PC-9 (cell line): ENCODE measurements around the gene DZIP3. TPM values are rescaled to one million over a fixed set of nuclear protein-coding genes. Genes with fewer than 3 reads are reported as not detected.

Source experiments
- BruUV-seq: library from RNA; stranded (reverse); fragments of 400-500 nt; replicated peaks from 2 replicates; lab custom pipeline; 2021; lab: Mats Ljungman, UMichigan
- CTCF ChIA-PET: fragments of 300-600 bp; sonication (Branson Sonifier 250); formaldehyde crosslinking; loops from one replicate; lab custom pipeline; 2022; ENCODE audit warnings: antibody characterized with exemption; lab: Charles Lee
- POLR2A ChIA-PET: fragments of 300-600 bp; sonication (Branson Sonifier 250); formaldehyde crosslinking; loops from one replicate; lab custom pipeline; 2022; ENCODE audit warnings: antibody characterized with exemption; ENCODE audit not compliant: unreplicated experiment; lab: Charles Lee
- DNase-seq, 2 experiments: peaks; one replicate each; pipeline versions ENCODE4 v3.0.0 to v3.0.0-alpha.2; 2015 to 2022; ENCODE audit warnings: mixed read lengths in 1 of 2
- H2AFZ ChIP-seq: fragments of 200-600 bp; sonication (generic); 2 replicates; pipeline ENCODE4 v1.8.1; 2017; ENCODE audit warnings: antibody characterized with exemption
- H3F3A ChIP-seq: fragments of 200-600 bp; sonication (generic); 2 replicates; pipeline ENCODE4 v1.8.1; 2017; ENCODE audit warnings: antibody characterized with exemption, mild to moderate bottlenecking, low read depth; ENCODE audit not compliant: insufficient read depth
- H3K27ac ChIP-seq: fragments of 200-600 bp; sonication (generic); 2 replicates; pipeline ENCODE4 v1.6.1; 2016; ENCODE audit warnings: mixed run types
- H3K27me3 ChIP-seq: fragments of 200-600 bp; sonication (generic); 2 replicates; pipeline ENCODE4 v1.6.1; 2016; ENCODE audit warnings: low read depth, mixed run types; ENCODE audit not compliant: insufficient read depth
- H3K36me3 ChIP-seq: fragments of 200-600 bp; sonication (generic); 2 replicates; pipeline ENCODE4 v1.6.1; 2016; ENCODE audit warnings: low read depth, mixed run types
- H3K4me1 ChIP-seq: fragments of 200-600 bp; sonication (generic); replicated peaks from 2 replicates; pipeline ENCODE4 v1.6.1; 2016; ENCODE audit warnings: mixed run types; ENCODE audit not compliant: insufficient read depth
- H3K4me2 ChIP-seq: fragments of 200-600 bp; sonication (generic); 2 replicates; pipeline ENCODE4 v1.6.1; 2017; ENCODE audit warnings: mixed run types
- H3K4me3 ChIP-seq: fragments of 200-600 bp; sonication (generic); 2 replicates; pipeline ENCODE4 v1.6.1; 2016; ENCODE audit warnings: mixed run types
- H3K79me2 ChIP-seq: fragments of 200-600 bp; sonication (generic); 2 replicates; pipeline ENCODE4 v1.6.1; 2017; ENCODE audit warnings: low read depth, mixed run types
- H3K9me2 ChIP-seq: fragments of 200-600 bp; sonication (generic); 2 replicates; pipeline ENCODE4 v1.8.1; 2017; ENCODE audit warnings: mild to moderate bottlenecking; ENCODE audit not compliant: insufficient read depth
- H3K9me3 ChIP-seq: fragments of 200-600 bp; sonication (generic); 2 replicates; pipeline ENCODE4 v1.8.1; 2016; ENCODE audit warnings: low read depth; ENCODE audit not compliant: insufficient read depth
- H4K20me1 ChIP-seq: fragments of 200-600 bp; sonication (generic); 2 replicates; pipeline ENCODE4 v1.8.1; 2017; ENCODE audit not compliant: insufficient read depth
- CTCF ChIP-seq: fragments of 200-600 bp; sonication (generic); conservative IDR thresholded peaks from 2 replicates; pipeline ENCODE4 v1.6.1; 2017; ENCODE audit warnings: mixed run types, antibody characterized with exemption, mild to moderate bottlenecking, moderate library complexity
- EZH2 ChIP-seq: fragments of 200-600 bp; sonication (generic); IDR thresholded peaks from 2 replicates; pipeline ENCODE4 v1.8.0; 2017; ENCODE audit warnings: antibody characterized with exemption, low read depth
- intact Hi-C: fragments of 100-400 bp; cut with micrococcal nuclease; formaldehyde crosslinking; loops from one replicate; pipeline ENCODE4 v1.10.0; 2022; ENCODE audit not compliant: unreplicated experiment
- total RNA-seq: library from RNA; stranded (reverse); gene quantifications from 2 replicates; pipeline ENCODE4 v1.2.3, GENCODE V29; 2021

Gene DZIP3
- total RNA-seq, 1 experiment from 2014 or later = 14.5 TPM

GRCh38 chr3:108588601-108589000 is 921 bp upstream of the DZIP3 start:
- H3K9me2 ChIP-seq = no peaks in the 10 kb centered on the region
- intact Hi-C loops = loop anchor here (10.0 kb wide), 1 partner anchor 326 kb away; no protein-coding TSS in a partner anchor
- H3F3A ChIP-seq = peaks cover 15% of the 10 kb centered on the region
- H4K20me1 ChIP-seq = peaks cover 3% of the 10 kb centered on the region; the same call in 1 of the 2 replicates
- H3K4me2 ChIP-seq = peak overlapping the region; percentile 79
- no peaks in the 10 kb centered on the region for H3K27me3 ChIP-seq
- no TSS peak for BruUV-seq
- CTCF ChIA-PET = no interaction called here
- no peak for DNase-seq
- POLR2A ChIA-PET = interaction anchor here (0.6 to 0.8 kb wide), 5 partner anchors 11 to 46 kb away, joined by 3 to 9 read pairs (median 7); no protein-coding TSS in a partner anchor
- H3K4me3 ChIP-seq = peak overlapping the region; percentile 74
- H3K27ac ChIP-seq = peak overlapping the region; percentile 93
- TF ChIP-seq CTCF (no peak), EZH2 (no peak)
- H3K9me3 ChIP-seq = no peaks in the 10 kb centered on the region
- H3K79me2 ChIP-seq = peaks cover 73% of the 10 kb centered on the region
- H2AFZ ChIP-seq = peak overlapping the region; percentile 95
- peaks cover 36% of the 10 kb centered on the region for H3K4me1 ChIP-seq
- peaks cover 15% of the 10 kb centered on the region for H3K36me3 ChIP-seq

- Histone ChIP-seq H3K4me2 (peak overlapping the region; percentile 79), H3K9me3 (no peaks in the 10 kb centered on the region), H3K27ac (peak overlapping the region; percentile 93), H3F3A (peaks cover 15% of the 10 kb centered on the region), H3K27me3 (no peaks in the 10 kb centered on the region), H3K4me3 (peak overlapping the region; percentile 74), H3K9me2 (no peaks in the 10 kb centered on the region), H3K36me3 (0 out of 2 replicates have a peak, but pooled peaks cover 8% of the 10 kb centered on the region), H3K4me1 (peaks cover 36% of the 10 kb centered on the region), H4K20me1 (peaks cover under 1% of the 10 kb centered on the region; the same call in 1 of the 2 replicates), H3K79me2 (peaks cover 59% of the 10 kb centered on the region), H2AFZ (peak overlapping the region; percentile 95)
- CTCF ChIA-PET = interaction anchor here (0.8 kb wide), 1 partner anchor 325 kb away, joined by 8 read pairs; no protein-coding TSS in a partner anchor
- BruUV-seq = no TSS peak
- no peak; the same call in 1 of the 2 replicates for TF ChIP-seq CTCF
- intact Hi-C loops = loop anchor here (1.0 to 10.0 kb wide), 2 partner anchors 19 to 325 kb away; no protein-coding TSS in a partner anchor
- DNase-seq = no peak
- POLR2A ChIA-PET = interaction anchor here (0.6 to 0.7 kb wide), 2 partner anchors 1023 to 1096 kb away, joined by 4 read pairs; no protein-coding TSS in a partner anchor
These were observed 439 bp downstream of the DZIP3 start for GRCh38 chr3:108589998-108590323.

GRCh38 chr3:108590460-108590859 is 938 bp downstream of the DZIP3 start:
- Histone ChIP-seq H3K79me2 (peaks cover 54% of the 10 kb centered on the region), H3K4me2 (peak overlapping the region; percentile 79), H3K36me3 (0 out of 2 replicates have a peak, but pooled peaks cover 8% of the 10 kb centered on the region), H3K4me1 (peaks cover 36% of the 10 kb centered on the region), H2AFZ (peak overlapping the region; percentile 95), H3K4me3 (peak overlapping the region; percentile 74), H3F3A (peaks cover 15% of the 10 kb centered on the region), H3K27ac (peak overlapping the region; percentile 93), H4K20me1 (no peaks in the 10 kb centered on the region), H3K9me3 (no peaks in the 10 kb centered on the region), H3K9me2 (no peaks in the 10 kb centered on the region), H3K27me3 (no peaks in the 10 kb centered on the region)
- TF ChIP-seq CTCF (no peak), EZH2 (no peak)
- no peak for DNase-seq
- intact Hi-C loops = loop anchor here (1.0 kb wide), 1 partner anchor 19 kb away; no protein-coding TSS in a partner anchor
- BruUV-seq = TSS peak; percentile 68
- POLR2A ChIA-PET = interaction anchor here (0.6 to 0.7 kb wide), 2 partner anchors 1023 to 1095 kb away, joined by 4 read pairs; no protein-coding TSS in a partner anchor
- CTCF ChIA-PET = no interaction called here
